Kidney (tissue), 14 donors: ENCODE data around the gene GRIN2B. TPM values are rescaled to one million over a fixed set of nuclear protein-coding genes. Genes with fewer than 3 reads are reported as not detected.
A peak's percentile ranks its signal among the peaks of the same experiment; 100 is the strongest.

Experiments used
- DNase-seq, 5 donors: peaks; one replicate each; pipeline ENCODE4 v3.0.0-alpha.2; 2013 to 2020
- FAIRE-seq: peaks from 2 replicates; lab custom pipeline; 2012; peaks lifted over from hg19 to GRCh38; lab: Jason Lieb, UNC
- H3K27ac ChIP-seq, 2 donors: one replicate each; pipeline ENCODE4 v1.7.0; 2013; ENCODE audit warnings: low read depth in 2 of 2, low read length in 2 of 2, inconsistent platforms in 1 of 2
- H3K27me3 ChIP-seq: one replicate; pipeline ENCODE4 v1.7.1; 2013; ENCODE audit warnings: low read length, inconsistent platforms; ENCODE audit not compliant: control insufficient read depth, insufficient read depth
- H3K36me3 ChIP-seq, 3 donors: one replicate each; pipeline versions ENCODE4 v1.7.0 to v1.7.1; 2013; ENCODE audit warnings: low read length in 3 of 3, control low read depth in 1 of 3, inconsistent platforms in 1 of 3; ENCODE audit not compliant: insufficient read depth in 3 of 3, control insufficient read depth in 2 of 3
- H3K4me1 ChIP-seq, 3 donors: one replicate each; pipeline versions ENCODE4 v1.7.0 to v1.7.1; 2013; ENCODE audit warnings: low read length in 3 of 3, inconsistent platforms in 1 of 3, low read depth in 1 of 3; ENCODE audit not compliant: control insufficient read depth in 2 of 3, insufficient read depth in 2 of 3
- H3K4me3 ChIP-seq, 3 donors: one replicate each; pipeline versions ENCODE4 v1.7.0 to v1.8.1; 2013; ENCODE audit warnings: low read length in 3 of 3, control low read depth in 1 of 3, inconsistent platforms in 1 of 3
- H3K9ac ChIP-seq, 3 donors: one replicate each; pipeline versions ENCODE4 v1.7.0 to v1.7.1; 2013; ENCODE audit warnings: low read length in 3 of 3, control low read depth in 1 of 3, inconsistent platforms in 1 of 3
- H3K9me3 ChIP-seq, 3 donors: one replicate each; pipeline versions ENCODE4 v1.7.0 to v1.7.1; 2013; ENCODE audit warnings: low read length in 3 of 3, control low read depth in 1 of 3, inconsistent platforms in 1 of 3; ENCODE audit not compliant: control insufficient read depth in 2 of 3, insufficient read depth in 1 of 3
- CTCF ChIP-seq: IDR thresholded peaks from 3 replicates; pipeline ENCODE4 v1.5.1; 2012; ENCODE audit warnings: mild to moderate bottlenecking, moderate library complexity, borderline replicate concordance; ENCODE audit not compliant: insufficient read depth; ENCODE audit errors: extremely low read depth
- intact Hi-C: fragments of 100-400 bp; cut with DNase I; formaldehyde crosslinking; loops from one replicate; pipeline ENCODE4 v1.11.1; 2022
- polyA plus RNA-seq: library from polyadenylated mRNA; stranded (reverse); fragments of 350-450 nt; fragmentation: Illumina TruSeq; extraction: RNeasy Lipid Tissue Mini Kit (QIAGEN cat#74804); gene quantifications from one replicate; pipeline ENCODE4 v1.2.3, GENCODE V29; 2014; ENCODE audit warnings: low read depth, low replicate concordance; ENCODE audit not compliant: insufficient read depth
- total RNA-seq: library from RNA; stranded (reverse); fragmentation: NEBNext Ultra II Directional; extraction: Animal tissue kit (Norgen Biotek cat#: 25700); gene quantifications from one replicate; pipeline ENCODE4 v1.2.1, GENCODE V29; 2021
- donor health status: control.
- donor health status: control.
- donor health status: control.
- donor health status: control.
- donor health status: control.
- donor health status: DM: yes; HTN: yes; CAD: no.
- donor health status: Normal renal cell carcinoma (clear cell type).

Gene GRIN2B
- total and polyA plus RNA-seq, 2 donors from 2014 or later = 0.26 to 0.63 TPM

GRCh38 chr12:13980538-13981295 is 685 bp downstream of the GRIN2B start:
- H3K4me3 ChIP-seq = peak overlapping the region; percentile 45 to 79 (median 49)
- peak in 4 of 5 donors; percentile 54 to 74 (median 60) for DNase-seq
- TF ChIP-seq CTCF = no peak

GRCh38 chr12:13979772-13980378 is 1.5 kb downstream of the GRIN2B start:
- no peak for TF ChIP-seq CTCF
- Histone ChIP-seq H3K9ac (no peak overlapping the region), H3K4me3 (peak overlapping the region in 2 of 3 donors; percentile 49 to 79), H3K4me1 (peaks cover 0 to 4% (median 0%) of the 10 kb centered on the region in 3 donors), H3K27me3 (peaks cover 9% of the 10 kb centered on the region), H3K36me3 (no peaks in the 10 kb centered on the region), H3K9me3 (no peaks in the 10 kb centered on the region), H3K27ac (no peak overlapping the region)
- FAIRE-seq = no peak
- intact Hi-C loops = no loop called here
- DNase-seq = no peak

More at GRCh38 chr12:13980538-13981295, 685 bp downstream of the GRIN2B start:
- no peaks in the 10 kb centered on the region for H3K9me3 ChIP-seq
- H3K36me3 ChIP-seq = no peaks in the 10 kb centered on the region
- peaks cover 9% of the 10 kb centered on the region for H3K27me3 ChIP-seq
- peaks cover 0 to 4% (median 0%) of the 10 kb centered on the region in 3 donors for H3K4me1 ChIP-seq
- H3K9ac ChIP-seq = peak overlapping the region in 1 of 3 donors; percentile 69
- H3K27ac ChIP-seq = no peak overlapping the region
- no peak for FAIRE-seq
- intact Hi-C loops = no loop called here

- Histone ChIP-seq H3K36me3 (no peaks in the 10 kb centered on the region), H3K27me3 (peaks cover 9% of the 10 kb centered on the region), H3K4me3 (no peak overlapping the region), H3K4me1 (peaks cover 0 to 4% (median 0%) of the 10 kb centered on the region in 3 donors), H3K9me3 (no peaks in the 10 kb centered on the region), H3K9ac (no peak overlapping the region), H3K27ac (no peak overlapping the region)
- TF ChIP-seq CTCF = no peak
- intact Hi-C loops = no loop called here
- FAIRE-seq = no peak
- no peak for DNase-seq
These were observed 2.5 kb downstream of the GRIN2B start for GRCh38 chr12:13978876-13979275.
